T1000 (cell line): ENCODE results near the gene PGM3.
"Not testable (repeated sequence)": the region's sequence is repeated elsewhere in the genome, so short reads cannot be mapped to it uniquely, and the experiment has no call there.

ENCODE experiments used
- DNase-seq: peaks from one replicate; lab custom pipeline; 2025; ENCODE audit warnings: mixed read lengths; lab: John Stamatoyannopoulos, UW

PGM3 gene, protein sequence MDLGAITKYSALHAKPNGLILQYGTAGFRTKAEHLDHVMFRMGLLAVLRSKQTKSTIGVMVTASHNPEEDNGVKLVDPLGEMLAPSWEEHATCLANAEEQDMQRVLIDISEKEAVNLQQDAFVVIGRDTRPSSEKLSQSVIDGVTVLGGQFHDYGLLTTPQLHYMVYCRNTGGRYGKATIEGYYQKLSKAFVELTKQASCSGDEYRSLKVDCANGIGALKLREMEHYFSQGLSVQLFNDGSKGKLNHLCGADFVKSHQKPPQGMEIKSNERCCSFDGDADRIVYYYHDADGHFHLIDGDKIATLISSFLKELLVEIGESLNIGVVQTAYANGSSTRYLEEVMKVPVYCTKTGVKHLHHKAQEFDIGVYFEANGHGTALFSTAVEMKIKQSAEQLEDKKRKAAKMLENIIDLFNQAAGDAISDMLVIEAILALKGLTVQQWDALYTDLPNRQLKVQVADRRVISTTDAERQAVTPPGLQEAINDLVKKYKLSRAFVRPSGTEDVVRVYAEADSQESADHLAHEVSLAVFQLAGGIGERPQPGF

DNA sequence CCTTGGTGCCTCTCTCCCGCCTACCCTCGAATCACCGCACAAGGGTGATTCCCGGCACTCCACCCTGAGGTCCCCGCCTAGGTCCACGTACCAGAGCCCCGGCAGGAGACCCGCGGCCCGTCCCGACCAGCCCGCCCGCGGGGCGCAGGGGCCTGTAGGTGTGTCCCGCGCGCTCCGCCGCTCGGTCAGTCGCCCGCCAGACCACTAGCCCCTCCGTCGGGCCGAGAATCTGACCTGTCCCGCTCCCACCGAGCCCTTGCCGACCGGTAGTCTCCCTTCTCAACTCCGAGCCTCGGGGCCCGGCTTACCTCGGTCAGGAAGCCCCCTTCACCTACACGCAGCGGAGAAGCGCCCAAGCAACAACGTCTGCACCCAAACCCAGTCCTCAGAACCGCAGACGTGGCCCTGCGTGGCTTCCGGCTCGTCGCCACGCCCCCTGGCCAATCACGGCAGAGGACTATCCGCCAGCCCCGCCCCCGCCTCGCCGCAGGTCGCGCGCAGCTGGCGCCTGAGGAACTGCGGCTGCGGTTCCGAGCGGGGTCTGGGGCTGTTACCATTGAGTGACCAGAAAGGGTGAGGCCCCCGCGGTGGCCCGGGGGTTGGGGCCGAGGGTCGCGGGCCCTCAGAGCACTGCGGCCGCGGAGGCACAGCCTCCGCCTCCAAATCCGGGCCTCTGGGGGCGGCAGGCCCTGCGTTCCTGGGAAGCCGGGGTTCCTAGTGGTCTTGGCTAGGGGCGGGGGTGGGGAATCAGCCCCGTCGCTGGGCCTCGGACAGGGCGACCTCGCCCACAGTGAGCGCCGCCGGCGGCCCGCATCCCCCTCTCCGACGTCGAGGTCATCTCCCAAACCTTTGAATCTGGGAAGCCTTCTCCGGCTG lies at the start of gene PGM3, which contains the start of gene RWDD2A:
Gene PGM3 (minus strand): TSS at position 395 of the 876 bp plus-strand sequence. CDS start 2,253 bp downstream, outside the sequence.
Gene RWDD2A (plus strand): TSS at position 487 of the 876 bp plus-strand sequence. CDS start 1,095 bp downstream, outside the sequence.
- DNase-seq, result peak; percentile 79

DNA sequence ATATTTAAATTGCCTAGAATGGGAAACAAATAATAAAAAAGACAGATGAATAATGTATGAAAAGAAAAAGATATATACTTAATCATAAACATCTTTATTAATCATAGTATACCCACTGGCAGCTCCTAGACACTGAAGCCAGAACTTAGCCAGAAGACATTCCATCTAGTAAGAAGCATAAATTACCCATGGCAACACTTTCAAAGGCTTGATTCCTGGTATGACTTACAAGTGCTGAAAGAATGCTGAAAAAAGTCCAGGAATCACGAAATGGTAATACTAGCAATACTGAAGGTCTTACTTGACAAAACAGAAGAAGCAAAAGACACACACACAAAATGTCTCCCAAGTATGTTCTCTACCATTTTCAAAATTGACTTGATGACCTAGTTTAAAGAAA lies 38.1 kb upstream of the PGM3 start:
- DNase-seq, result no peak

DNA sequence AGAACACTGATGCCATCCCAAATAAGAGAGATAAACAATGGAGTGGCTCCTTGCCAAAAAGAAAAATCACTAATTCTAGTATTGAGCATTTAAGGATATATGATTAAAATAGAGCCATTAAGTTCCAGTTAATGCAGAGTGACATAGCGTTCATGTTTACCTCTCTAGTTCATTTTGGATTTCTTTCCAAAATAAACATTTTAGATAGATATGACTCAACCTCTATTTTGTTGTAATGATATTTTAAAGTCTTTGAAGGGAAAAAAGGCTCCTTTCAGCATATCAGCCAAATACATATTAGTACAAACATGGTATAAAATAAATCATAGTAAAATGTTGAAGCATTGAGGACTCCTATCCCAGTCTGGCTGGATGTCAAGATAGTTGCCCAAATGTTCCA lies 33.5 kb upstream of the PGM3 start:
- no peak for DNase-seq

DNA sequence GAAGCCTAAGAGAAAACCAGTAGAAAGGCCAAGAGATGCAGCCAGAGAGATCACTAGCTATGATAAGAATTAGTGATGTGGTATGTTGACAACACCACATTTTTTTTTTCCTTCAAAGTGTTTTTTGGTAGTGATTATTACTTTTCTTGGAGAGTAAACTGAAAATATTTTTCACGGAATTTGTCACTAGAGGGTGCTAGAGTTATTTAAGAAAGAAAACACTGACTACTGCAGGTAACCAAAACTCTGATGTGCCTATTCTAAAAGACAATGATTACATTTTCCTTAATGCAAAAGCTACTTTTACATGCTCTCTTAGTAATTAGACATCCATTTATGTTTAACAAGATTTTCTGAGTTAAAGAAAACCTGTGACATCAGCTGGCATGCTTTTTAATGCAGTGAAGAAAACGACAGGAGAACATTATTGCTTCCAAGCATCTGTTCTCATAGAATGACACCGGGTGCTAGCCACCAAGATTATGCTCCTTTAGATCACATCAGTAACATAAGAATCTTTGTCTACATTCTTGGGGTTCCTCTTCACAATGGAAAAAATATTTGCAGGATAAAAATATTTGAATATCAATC lies 28.9 kb upstream of the PGM3 start:
- no peak for DNase-seq

DNA sequence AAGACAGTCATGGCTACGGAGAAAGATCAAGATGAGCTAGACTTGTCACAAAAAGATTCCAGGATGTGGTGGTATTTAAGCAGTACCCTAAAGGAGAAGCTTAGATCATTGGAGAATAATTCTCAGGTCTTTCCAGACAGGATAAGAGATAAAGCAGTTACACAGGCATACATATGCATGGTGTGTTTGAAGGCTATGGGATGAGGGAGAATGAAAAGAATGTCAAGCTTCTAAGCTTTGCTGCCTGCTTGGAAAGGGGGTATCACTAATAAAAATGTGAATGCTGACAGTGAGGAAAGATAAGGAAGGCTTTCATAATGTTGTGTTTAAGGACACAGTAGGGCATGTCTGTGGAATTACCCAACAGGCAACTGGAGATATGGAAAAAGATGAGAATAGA lies 28.2 kb upstream of the PGM3 start:
- no peak for DNase-seq

DNA sequence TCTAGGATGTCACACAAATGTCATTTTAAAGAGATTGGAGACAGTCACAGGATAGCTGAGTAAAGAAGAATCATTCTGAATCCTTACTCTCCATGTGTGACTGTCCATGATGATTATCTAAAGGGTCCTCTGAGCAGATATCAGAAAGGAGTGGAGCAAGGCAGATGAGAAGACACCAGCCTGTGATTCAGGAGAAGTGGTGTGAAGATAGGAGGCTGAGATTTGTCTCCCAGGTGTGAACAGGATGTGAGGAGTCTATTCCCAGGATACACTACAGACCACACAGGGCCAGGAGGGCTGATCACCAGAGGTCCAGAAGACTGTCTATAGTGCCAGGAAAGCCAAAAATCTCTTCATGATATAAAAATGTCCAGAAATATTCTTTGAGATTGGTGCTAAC lies 27.1 kb upstream of the PGM3 start:
- DNase-seq, result no peak

DNA sequence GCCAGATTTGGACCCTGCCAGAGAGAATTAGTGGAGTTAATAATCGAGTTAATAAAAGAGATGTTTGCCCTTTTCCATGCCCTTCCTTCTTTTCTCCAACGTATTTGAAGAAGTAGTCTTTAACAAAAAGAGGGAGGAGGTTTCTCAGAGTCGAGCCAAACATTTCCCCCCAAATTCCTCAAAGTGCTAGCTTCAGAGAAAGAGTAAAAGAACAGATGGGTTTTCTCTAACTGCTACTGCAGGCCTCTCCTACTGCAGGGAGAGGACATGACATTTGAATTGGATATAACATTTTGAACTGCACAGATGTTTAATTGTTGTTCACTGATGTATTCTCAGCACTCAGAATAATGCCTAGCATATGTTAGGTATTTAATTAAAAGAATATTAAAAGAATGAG lies 25.6 kb upstream of the PGM3 start:
- DNase-seq, result no peak

DNA sequence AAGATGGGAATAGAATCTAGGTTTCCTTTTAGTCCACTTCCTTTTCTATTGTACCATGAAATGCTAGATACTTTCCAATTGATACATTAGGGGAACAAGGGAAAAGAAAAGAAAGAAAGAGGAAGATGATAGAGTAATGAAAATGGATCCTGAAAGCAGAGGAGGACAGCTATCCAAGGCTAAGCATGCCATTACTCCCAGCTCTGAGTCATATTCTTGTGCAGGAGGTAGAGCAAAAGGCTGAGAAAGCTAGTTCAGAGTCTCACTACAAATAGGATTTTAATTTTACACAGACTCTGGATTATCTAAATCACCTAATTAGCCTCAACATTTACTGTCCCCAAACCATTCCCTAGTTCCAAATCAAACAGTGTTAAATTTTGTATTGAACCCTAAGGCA lies 23.7 kb upstream of the PGM3 start:
- no peak for DNase-seq

DNA sequence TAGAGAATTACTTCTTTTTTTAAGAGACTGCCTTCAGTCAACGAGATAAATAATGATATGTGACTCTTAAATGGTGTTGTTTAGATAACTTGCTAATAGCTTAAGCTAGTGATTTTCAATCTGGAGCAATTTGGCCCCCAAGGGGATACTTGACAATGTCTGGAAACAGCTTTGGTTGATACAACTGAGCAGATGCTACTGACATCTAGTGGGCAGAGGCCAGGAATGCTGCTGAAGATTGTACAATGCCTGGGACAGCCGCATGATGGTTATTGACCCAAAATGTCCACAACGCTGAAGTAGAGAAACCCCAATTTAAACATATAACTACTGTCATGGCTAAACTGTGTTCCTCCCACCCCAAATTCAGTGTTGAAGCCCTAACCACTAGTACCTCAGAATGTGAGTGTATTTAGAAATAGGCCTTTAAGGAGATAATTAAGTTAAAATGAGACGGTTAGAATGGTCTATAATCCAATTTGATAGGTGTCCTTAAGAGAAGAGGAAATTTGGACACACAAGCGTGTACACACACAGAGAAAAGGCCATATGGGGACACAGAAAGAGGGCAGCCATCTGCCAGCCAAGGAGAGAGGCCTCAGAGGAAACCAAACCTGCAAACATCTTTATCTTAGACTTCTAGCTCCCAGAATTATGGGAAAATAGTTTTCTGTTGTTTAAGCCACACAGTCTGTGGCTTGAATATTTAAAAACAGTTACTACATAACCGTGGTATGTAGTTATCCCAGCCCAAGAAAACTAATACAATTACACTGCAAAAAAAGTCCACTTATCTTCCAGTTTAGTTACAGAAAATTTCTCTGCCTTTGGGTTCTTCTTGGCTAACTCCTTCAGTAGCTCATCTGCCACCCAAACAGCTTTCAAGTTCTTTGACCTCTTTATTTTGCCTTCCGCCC lies 22.3 kb upstream of the PGM3 start:
- DNase-seq, result peak; percentile 57

DNA sequence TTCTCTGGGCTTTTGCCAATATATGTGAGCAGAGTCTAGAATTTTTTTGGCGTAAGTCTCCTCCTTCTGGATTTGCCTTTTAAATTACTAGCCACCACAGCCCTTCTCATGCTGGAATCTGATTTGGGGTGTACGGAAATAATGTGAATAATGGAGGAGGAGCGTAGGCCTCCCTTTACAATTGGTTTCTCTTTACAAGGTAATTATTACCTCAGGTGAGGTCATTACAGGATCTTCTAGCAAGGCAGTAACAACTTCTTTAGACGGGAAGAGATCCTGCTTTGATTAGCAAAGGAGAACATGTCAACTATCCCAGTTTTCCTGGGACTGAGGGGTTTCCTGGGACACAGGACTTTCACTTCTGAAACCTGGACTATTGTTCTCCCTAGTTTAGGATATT lies 9.0 kb upstream of the PGM3 start:
- DNase-seq, result no peak

DNA sequence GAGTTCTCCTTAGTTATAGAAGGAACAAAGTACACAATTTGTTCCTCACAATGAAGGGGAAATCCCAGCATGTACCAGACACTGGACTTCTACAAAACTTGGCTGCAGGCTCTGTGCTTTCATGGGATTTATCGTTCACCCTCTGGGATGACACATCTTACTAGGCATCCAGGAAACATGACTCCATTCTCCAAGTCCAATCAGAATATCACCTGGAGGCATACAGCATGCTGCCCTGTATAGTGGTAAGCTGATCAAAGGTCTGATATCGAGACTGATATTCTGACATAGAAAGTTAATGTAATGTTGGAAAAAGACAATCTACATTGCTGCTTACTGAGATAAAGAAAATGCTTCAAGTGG lies 6.8 kb upstream of the PGM3 start:
- DNase-seq, result peak; percentile 31

DNA sequence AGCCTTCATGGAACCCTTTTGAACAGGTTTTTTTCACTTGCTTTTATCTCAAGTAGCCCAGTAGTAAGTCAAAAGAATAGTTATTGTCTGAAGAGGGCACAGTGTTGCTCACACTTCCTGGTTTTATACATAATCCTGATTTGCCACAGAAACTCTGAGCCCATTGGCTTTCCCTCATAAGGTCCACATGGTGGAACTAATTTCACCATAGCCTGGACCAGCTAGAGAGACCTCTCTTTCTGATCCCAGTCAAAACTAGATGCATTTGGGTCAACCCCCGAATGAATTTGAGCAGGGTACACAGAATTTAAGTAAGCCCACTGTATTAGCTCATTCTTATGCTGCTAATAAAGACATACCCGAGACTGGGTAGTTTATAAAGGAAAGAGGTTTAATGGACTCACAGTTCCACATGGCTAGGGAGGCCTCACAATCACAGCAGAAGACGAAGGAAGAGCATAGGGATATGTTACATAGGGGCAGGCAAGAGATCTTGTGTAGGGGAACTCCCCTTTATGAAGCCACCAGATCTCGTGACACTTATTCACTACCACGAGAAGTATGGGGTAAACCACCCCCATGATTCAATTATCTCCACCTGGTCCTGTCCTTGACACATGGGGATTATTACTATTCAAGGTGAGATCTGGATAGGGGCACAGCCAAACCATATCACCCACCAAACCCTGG lies 6.3 kb upstream of the PGM3 start:
- no peak for DNase-seq

DNA sequence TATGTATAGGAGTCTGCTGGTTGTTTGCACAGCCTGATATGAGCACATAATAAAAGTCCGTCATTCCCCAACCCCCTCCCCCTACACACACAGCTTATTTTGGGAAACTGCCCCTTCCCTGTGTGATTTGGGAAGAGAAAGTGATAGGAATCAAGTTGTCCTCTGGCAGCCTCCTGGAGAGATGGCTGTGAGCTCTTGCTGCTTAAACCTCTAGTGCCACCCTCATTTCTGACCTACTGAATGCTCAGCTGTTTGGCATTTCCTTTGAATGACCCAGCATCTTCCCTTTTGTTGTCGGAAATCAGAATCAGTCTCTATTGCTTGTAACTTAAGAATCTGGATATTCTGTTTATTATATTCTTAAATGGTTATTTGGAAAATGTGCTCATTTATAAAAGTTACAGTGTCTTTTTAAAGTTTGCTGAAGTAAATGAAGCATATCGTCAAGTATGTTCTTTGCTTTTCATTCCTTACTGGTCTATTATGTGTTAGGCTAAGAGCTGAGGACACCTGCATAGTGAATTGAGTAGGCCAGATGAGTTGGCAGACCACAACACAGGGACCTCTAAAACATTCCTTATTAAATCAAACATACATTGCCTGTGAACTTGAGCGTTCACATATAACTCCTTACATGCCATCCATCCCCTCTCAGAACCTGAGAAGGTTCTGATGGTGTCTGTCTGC lies 5.6 kb upstream of the PGM3 start:
- DNase-seq, result no peak

DNA sequence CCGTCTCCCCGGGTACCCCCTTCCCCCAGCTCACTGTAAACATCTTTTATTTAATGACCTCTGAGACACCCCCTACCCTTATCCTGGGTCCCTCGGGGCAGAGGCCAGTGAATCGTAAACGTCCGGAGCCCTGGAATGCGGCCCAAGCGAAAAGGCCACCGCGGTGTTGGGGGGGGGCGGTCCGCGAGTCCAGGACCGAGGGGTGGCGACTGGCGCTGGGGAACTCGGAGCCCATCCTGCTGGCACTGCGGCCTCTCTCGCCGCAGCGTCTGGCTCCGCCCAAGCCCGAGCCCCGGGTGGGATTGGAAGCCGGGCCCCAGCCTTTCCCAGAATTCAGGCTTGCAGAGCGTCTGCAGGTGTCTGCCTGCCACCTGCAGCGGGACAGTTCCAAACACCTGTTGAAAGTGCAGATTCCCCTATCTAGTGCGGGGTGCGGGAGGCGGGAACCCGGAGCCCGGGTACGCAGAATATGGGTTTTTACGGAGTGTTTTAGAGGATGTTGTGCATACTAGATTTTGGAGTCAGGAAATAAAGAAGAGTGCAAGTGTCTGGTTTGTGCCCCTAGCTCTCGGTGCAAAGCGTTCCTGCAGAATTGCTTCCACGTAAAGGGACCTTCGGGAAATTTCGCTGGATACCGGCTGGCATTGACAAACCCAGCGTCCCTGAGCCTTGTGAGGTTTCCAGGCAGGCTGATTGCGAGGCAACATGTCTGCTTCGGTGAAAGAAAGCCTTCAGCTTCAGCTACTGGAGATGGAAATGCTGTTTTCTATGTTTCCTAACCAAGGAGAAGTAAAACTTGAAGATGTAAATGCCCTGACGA lies 892 bp upstream of the PGM3 start:
- no peak for DNase-seq

DNA sequence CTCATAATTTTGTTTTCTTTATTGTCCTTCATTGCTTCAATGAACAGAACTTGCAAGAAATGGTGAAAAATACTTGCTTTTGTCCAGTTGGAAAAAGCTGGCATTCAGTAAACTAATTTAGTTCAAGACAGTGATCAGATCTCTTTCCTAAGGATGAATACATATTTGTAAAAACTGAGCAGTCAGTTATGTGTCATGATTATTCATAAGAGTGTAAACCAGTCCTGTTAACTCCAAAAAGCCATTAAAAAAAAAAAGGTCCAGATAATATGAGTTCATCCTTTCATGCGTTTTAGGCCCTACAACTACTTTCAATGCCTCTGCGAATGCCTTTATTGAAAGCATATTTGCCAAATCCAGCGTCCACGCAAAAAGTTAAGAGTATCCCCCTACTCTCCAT lies 609 bp downstream of the PGM3 start:
- DNase-seq, result no peak

DNA sequence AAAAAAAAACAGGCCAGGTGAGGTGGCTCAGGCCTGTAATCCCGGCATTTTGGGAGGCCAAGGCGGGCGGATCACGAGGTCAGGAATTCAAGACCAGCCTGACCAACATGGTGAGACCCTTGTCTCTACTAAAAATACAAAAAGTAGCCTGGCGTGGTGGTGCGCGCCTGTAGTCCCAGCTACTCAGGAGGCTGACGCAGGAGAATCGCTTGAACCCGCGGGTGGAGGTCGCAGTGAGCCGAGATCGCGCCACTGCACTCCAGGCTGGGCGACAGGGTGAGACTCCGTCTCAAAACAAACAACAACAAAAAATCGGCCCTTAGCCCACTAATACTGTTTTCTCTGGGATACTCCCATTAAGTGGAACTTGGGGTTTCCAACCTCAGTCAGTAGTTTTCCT lies 1.1 kb downstream of the PGM3 start:
- not testable (repeated sequence) for DNase-seq

DNA sequence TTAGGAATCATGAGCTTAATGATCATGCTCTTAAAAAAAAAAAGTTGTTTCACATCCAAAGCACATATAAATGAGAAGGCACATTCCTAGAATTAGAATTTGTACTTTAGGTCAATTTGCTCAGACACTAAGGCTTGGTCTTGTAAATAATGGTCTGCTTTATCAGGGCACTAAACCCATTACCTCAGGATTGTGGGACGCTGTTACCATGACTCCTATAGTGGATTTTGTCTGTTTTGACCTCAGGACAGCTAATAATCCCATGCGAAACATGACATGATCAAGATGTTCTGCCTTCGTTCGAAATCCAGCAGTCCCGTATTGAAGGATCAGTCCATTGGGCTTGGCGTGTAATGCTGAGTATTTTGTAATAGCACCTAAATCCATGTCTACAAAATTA lies 2.4 kb downstream of the PGM3 start:
- DNase-seq, result no peak

DNA sequence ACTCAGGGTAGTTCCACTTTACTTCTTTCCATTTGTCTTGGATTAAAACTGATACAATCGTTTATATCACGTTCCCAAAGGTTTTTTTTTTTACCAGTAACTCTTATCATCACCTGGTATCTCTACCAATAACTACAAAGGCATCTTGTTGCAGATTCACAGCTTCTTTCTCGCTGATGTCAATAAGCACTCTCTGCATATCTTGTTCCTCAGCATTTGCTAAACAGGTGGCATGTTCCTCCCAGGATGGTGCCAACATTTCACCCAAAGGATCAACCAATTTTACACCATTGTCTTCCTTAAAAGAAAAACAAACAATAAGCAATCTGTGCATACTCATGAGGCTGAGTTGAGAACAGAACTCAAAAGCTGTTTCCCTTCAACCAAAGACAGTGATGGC lies 4.6 kb downstream of the PGM3 start:
- DNase-seq, result no peak

DNA sequence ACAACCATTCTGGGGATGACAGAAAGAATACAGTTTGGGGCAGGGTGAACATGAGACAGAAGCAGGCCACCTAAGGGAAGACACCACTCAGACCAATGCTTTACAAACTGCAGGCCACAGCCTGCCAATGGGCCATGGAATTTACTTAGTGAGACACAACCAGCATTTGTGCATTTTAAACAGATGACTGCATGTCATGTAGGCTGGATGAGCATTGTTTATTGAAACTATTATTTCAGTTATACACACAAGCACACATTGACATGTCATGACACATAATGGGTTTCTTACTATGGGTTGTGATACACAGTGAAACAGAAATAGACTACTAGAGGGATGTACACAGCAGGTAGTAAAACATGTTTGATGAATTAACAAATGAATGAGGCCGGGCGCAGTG lies 8.0 kb downstream of the PGM3 start:
- no peak for DNase-seq
